Muscle of arm (tissue), 12 donors: ENCODE results near the gene SOBP. TPM values are rescaled to one million over a fixed set of nuclear protein-coding genes. Genes with fewer than 3 reads are reported as not detected.
A peak's percentile ranks its signal among the peaks of the same experiment; 100 is the strongest.
"Not testable (repeated sequence)": the region's sequence is repeated elsewhere in the genome, so short reads cannot be mapped to it uniquely, and the experiment has no call there.

Source experiments
- DNase-seq: peaks from one replicate; pipeline ENCODE4 v3.0.0-alpha.2; 2013
- polyA plus RNA-seq, 12 donors: library from polyadenylated mRNA; unstranded; fragments of 120-200 nt; gene quantifications; one replicate each; pipeline ENCODE4 v1.2.1, GENCODE V29; 2013; ENCODE audit not compliant: insufficient read length in 12 of 12

Gene SOBP
- polyA plus RNA-seq, 12 donors, result 13.5 to 24.4 (median 15.7) TPM; not detected in 1

GRCh38 chr6:107546691-107547450, 57.0 kb downstream of the SOBP start:
- DNase-seq, result peak; percentile 23

DNA sequence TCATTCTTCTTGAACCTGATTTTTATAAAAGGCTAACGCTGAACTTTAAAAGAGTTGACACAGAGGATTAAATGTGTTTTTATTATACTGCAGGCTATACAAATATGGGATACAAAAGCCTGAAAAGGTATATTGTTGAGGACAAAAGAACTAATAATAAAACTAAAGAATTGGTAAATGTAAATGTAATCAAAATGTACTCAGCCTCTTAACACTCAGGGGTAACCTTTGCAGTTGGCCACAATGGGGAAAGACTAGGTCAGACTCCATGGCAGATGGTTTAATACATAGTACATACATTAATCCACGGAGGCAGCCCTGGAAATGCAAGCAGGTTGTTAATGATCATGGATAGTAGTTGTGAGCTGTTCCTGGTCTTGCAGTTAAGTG, 57.5 kb downstream of the SOBP start:
- no peak for DNase-seq

DNA sequence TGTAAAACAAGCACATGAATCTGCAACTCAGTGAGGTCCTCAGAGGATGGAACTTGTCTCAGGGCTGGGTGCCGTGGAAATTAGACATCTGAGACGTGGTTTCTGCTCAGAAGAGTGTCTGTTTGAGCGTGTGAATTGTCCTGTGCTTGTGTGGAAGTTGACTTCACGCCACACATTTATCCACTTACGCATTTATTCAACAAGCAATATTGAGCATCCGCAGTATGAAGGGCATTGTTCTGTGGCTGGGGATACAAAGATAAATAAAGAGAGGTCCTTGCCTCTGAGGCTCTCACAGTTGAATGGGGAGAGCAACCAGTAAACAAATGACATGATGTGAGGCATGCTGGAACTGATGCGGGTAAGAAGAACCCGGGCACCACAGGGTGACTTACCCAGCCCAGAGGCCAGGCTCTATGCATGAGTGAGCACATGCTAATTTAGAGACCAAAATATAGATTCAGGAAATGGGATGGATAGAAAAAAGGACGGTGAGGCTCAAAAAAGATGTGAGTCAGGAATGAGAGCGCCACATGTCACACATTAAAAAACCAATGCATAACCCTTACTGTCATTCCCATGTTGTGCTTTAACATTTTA, 60.4 kb downstream of the SOBP start:
- no peak for DNase-seq

DNA sequence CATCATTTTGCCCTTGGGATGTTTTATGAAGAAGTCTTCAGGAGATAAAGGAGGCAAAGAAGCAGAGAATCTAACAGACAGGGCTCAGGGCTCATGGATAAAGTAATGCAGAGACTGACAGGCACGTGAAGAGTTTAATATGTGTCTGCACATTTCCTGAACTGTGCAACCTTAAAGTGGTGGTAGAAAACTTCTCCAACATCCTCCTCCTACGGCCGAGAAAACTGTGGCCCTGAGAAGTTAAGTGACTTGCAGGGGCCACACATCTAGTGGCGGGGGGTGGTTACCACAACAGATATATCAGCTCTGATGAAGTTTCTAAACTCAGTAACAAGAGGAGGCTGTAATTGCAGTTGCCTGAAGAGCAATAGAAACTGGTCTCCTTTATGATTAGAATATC, 61.0 kb downstream of the SOBP start:
- DNase-seq, result no peak

DNA sequence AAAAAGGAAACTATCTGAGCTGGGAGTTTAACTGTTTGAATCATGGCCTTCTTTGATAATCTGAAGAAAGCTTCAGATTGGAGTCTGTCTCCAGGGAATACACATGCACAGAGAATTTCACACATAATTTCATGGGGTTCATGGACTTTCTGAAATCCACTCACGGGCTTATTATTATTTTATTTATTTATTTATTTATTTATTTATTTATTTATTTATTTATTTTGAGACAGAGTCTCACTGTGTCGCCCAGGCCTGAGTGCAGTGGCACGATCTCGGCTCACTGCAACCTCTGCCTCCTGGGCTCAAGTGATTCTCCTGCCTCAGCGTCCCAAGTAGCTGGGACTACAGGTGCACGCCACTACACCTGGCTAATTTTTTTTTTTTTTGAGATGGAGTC, 63.2 kb downstream of the SOBP start:
- not testable (repeated sequence) for DNase-seq

GRCh38 chr6:107554326-107554725, 64.4 kb downstream of the SOBP start:
- DNase-seq, result no peak

DNA sequence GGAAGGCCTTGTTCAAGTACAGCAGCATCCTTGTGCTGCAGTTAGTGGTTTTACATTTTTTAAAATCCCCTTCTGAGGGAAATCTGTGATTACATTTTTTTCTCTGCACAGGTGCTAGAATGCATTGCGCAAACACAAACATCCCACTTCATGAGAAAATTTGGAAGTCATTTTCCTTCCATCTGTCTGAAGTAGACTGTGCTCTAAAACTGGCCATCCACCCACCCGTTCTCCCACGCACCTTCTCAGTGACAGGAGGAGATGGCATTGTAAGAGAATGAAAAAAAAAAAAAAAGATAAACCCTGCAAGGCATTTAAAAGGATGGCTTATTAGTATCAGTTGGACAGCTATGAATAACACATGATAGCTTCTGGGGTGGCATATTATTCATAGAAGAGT, 65.0 kb downstream of the SOBP start:
- no peak for DNase-seq

- no peak for DNase-seq
Observed at GRCh38 chr6:107555449-107555848, 65.5 kb downstream of the SOBP start.

DNA sequence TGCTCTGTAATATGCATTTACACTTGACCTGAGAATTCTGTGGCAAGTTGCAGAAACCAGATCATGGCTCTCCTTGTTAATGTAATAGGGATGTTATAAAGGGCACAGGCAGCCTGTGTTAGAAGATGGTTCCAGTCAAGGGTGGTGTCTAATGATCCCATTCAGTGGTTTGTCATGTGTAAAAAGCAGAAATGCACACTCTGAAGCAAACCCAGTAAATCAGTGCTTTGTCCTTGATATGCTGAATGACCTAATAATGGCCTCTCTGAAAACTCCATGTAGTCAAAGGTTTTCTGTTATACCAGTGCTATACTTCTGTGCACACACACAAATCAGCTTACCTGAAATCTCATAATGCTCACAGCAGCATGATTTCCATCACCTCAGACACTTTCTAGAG, 66.2 kb downstream of the SOBP start:
- no peak for DNase-seq

DNA sequence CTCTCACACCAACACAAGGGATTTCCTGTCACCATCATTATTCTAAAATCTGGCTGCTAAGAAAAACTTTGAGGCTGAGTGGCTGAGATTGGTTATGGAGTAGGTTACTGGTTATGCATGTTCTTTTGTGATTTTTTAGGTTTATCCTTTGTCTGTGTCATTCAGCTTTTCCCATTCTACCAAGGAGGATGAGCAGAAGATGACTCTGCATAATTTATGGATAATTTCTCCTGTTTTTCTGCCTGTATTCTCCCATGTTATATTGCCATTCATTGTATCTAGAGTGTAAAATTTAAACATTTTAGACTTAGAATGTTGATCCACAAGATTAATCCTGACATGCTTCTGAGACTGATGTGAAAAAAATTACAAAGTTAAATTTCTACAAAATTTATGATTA, 67.8 kb downstream of the SOBP start:
- DNase-seq, result no peak

GRCh38 chr6:107560657-107561056, 70.7 kb downstream of the SOBP start:
- DNase-seq, result peak; percentile 81

- peak; percentile 78 for DNase-seq
Observed at GRCh38 chr6:107561306-107561705, 71.4 kb downstream of the SOBP start.

- peak; percentile 22 for DNase-seq
Observed at GRCh38 chr6:107563694-107564588, 74.0 kb downstream of the SOBP start.

GRCh38 chr6:107564589-107564951, 74.7 kb downstream of the SOBP start:
- DNase-seq, result peak; percentile 27

GRCh38 chr6:107565165-107565723, 75.3 kb downstream of the SOBP start:
- no peak for DNase-seq

DNA sequence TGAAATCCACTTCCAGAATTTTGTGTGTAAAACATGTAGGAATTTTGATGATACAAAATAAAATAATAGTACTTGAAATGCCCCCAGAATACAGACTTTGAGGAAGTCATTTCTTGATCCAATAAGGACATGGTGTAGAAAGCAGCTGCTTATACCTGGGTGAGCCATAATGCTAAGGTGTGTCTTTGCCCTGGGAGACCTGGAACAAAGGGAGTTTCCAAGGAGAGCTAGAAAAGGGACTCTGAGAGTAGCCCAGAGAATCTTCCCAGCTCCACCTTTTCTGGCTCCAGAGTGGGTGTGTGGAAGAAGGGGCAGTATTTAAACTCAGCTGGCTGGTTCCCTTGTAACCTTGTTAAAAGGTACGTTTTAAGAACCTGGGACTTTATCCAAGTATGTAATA, 77.7 kb downstream of the SOBP start:
- DNase-seq, result no peak

GRCh38 chr6:107569473-107569872, 79.6 kb downstream of the SOBP start:
- DNase-seq, result no peak

DNA sequence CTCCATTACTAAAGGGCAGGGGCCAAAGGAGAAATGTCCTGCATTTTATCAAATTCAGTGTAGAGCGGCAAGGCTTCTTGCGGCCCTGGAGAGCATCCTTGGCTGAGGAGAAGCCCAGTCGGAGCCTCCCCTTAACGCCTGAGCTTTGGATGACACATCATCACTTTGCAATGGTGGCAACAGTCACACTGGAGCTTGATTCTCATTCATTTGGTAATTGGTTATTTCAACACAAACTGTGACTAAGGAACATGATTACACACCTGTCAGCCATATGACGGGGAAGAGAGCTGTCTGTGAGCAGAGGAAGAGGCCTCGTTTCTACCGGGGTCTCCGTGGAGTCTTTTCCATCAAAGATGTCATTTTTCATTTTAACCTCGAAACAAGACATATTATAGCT, 81.4 kb downstream of the SOBP start:
- no peak for DNase-seq

DNA sequence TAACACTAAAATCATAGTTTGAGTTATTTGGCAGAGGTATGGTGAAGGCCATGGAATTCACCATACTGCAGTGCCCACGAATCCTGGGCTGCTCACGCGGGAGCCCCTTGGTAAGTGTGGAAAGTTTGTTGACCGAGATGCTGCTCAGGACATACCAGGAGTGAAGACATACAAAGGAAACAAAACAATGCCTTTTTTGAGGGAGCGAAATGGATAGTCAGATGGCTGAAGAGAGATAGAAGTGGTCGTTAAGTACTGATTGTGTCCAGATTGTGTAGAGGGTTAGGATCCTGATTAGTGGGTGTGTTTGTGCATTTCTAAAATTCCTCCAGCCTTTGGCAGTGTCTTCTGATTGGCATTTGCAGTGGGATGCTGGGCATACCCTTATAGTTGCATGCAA, 83.0 kb downstream of the SOBP start:
- no peak for DNase-seq

DNA sequence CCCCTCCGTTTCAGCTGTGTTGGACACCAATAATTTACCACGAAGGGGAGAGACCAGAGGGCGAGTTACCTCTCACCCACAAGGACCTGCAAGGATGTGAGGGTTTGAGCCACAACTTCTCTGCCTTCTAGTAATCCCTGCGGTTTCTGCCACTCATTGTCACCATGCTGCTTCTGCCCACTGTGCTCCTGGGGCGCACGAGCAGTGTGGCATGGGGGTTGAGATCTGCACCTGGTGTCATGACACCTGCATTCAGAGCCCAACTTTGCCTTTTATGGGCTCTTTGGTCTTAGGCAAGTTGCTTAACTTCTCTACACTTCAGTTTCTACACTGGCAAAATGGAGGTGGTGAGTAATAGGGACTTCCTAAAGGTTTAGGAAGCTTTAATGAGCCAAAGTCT, 84.9 kb downstream of the SOBP start:
- DNase-seq, result no peak

- no peak for DNase-seq
Observed at GRCh38 chr6:107576852-107577251, 86.9 kb downstream of the SOBP start.

- no peak for DNase-seq
Observed at GRCh38 chr6:107578642-107579341, 88.9 kb downstream of the SOBP start.
